MM.1S (cell line): Measurements from ENCODE around the gene HOXB1.

Experiments
- CTCF ChIP-seq: fragments of 300-600 bp; sonication (generic); IDR thresholded peaks from 2 replicates; pipeline ENCODE4 v1.5.1; 2016; ENCODE audit warnings: antibody characterized with exemption, low read length, mixed read lengths
- EZH2 ChIP-seq: fragments of 300-600 bp; sonication (generic); optimal IDR thresholded peaks from 2 replicates; pipeline ENCODE3; 2017; ENCODE audit warnings: low read depth, mild to moderate bottlenecking, antibody characterized with exemption, low read length, mixed read lengths
- EZH2phosphoT487 ChIP-seq: fragments of 300-600 bp; sonication (generic); IDR thresholded peaks from 2 replicates; pipeline ENCODE4 v1.6.1; 2018; ENCODE audit warnings: antibody characterized with exemption, low read length

GRCh38 chr17:48500435-48501426, 30.1 kb downstream of the HOXB1 start:
- TF ChIP-seq CTCF (no peak), EZH2 (no peak), EZH2phosphoT487 (no peak)
